Kidney epithelial cell (primary cell): Measurements from ENCODE around the gene AADAC. TPM values are rescaled to one million over a fixed set of nuclear protein-coding genes. Genes with fewer than 3 reads are reported as not detected.

Experiments
- DNase-seq: peaks from one replicate; pipeline ENCODE4 v3.0.0-alpha.2; 2010; ENCODE audit warnings: low read depth
- H3K27me3 ChIP-seq: 2 replicates; pipeline ENCODE4 v1.6.0; 2011; ENCODE audit warnings: low read length; ENCODE audit not compliant: control insufficient read depth, insufficient read depth
- H3K36me3 ChIP-seq: 2 replicates; pipeline ENCODE4 v1.5.1; 2011; ENCODE audit warnings: low read length; ENCODE audit not compliant: control insufficient read depth, insufficient read depth
- H3K4me3 ChIP-seq: 2 replicates; pipeline ENCODE4 v1.5.1; 2011; ENCODE audit warnings: low read depth, mild to moderate bottlenecking, control low read depth, low read length
- total RNA-seq: library from RNA; depleted of rRNA; stranded (reverse); fragments of >200 nt; gene quantifications from 2 replicates; pipeline ENCODE4 v1.2.3, GENCODE V29; 2015
- TF ChIP-seq, protein P1 (sequence below): IDR thresholded peaks from 2 replicates; pipeline ENCODE4 v1.5.1; 2011; ENCODE audit warnings: mild to moderate bottlenecking, moderate library complexity, low read length, control low read depth, inconsistent platforms; ENCODE audit not compliant: insufficient read depth, poor library complexity, severe bottlenecking

The AADAC gene
- total RNA-seq, 1 donor from 2014 or later: not detected

DNA sequence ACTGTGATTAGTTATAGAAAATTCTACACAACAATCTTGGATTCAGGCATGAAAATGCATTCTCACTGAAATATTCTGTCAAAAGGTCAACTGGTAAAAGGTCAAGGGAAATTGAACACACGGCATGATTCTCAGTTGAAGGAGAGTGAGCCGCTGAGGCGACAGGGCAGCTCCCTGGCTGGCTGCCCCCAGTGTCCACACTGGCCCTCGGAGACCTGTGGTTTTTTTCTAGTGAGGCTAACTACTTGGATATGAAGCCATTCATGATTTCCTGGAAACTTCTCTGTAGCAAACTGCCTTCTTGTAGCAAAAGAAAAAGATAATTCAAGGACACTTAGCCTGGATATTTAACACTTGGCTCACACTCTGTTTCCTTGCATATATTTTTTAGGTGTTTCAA is 43.0 kb upstream of the AADAC start:
- Histone ChIP-seq H3K4me3 (no peak overlapping the region), H3K27me3 (no peaks in the 10 kb centered on the region), H3K36me3 (no peaks in the 10 kb centered on the region)
- TF ChIP-seq, protein P1, sequence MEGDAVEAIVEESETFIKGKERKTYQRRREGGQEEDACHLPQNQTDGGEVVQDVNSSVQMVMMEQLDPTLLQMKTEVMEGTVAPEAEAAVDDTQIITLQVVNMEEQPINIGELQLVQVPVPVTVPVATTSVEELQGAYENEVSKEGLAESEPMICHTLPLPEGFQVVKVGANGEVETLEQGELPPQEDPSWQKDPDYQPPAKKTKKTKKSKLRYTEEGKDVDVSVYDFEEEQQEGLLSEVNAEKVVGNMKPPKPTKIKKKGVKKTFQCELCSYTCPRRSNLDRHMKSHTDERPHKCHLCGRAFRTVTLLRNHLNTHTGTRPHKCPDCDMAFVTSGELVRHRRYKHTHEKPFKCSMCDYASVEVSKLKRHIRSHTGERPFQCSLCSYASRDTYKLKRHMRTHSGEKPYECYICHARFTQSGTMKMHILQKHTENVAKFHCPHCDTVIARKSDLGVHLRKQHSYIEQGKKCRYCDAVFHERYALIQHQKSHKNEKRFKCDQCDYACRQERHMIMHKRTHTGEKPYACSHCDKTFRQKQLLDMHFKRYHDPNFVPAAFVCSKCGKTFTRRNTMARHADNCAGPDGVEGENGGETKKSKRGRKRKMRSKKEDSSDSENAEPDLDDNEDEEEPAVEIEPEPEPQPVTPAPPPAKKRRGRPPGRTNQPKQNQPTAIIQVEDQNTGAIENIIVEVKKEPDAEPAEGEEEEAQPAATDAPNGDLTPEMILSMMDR: no peak
- no peak for DNase-seq

DNA sequence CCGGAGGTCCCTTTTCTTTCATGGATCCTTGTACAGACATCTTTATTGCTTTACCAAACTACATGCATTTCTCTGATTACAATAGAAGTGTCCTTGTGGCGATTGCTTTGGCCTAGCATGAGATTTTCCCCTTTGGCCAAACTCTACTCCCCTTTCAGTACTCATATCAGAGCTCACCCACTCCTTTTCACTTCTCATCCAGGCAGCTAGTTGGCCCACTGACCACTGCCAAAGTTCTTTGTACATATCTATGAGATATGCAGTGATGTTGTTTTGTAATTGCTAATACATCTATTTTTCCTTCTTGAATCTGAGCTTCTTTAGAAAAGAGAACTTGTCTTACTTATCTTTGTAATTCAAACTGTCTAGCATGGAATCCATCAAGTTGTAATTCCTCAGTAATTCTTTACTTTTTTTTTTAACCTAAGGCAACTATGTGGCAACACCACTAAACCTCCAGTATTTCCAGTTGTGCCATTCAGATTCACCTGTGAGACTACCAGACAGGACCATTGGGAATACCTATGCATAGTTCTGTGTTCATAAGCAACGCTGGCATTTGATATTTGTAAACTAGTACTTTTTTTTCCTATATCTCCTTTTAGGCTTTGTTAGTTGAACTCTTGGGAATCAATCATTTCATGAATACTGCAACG is 41.0 kb upstream of the AADAC start:
- DNase-seq: no peak
- Histone ChIP-seq H3K27me3 (no peaks in the 10 kb centered on the region), H3K36me3 (no peaks in the 10 kb centered on the region), H3K4me3 (no peak overlapping the region)
- TF ChIP-seq, protein P1: no peak

DNA sequence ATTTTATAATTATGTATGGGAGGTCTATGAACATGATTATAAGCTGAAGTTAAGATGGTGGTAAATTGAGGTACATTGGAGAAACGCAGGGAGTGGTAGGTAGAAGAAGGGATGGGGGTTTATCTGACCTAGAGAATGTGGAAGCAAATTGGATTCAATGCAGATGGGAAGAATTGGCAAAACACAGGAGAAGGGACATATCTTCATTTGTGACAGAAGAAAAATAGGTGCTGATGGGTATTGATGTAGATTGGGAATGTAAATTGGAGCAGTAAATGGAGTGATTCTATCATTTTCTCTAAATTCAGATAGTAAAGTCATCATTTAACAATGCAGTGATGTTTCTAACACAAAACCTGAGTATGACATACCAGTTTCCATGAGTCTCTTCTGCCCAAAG is 39.7 kb upstream of the AADAC start:
- H3K27me3 ChIP-seq: no peaks in the 10 kb centered on the region
- H3K36me3 ChIP-seq: no peaks in the 10 kb centered on the region
- TF ChIP-seq, protein P1: no peak
- no peak overlapping the region for H3K4me3 ChIP-seq
- DNase-seq: no peak

DNA sequence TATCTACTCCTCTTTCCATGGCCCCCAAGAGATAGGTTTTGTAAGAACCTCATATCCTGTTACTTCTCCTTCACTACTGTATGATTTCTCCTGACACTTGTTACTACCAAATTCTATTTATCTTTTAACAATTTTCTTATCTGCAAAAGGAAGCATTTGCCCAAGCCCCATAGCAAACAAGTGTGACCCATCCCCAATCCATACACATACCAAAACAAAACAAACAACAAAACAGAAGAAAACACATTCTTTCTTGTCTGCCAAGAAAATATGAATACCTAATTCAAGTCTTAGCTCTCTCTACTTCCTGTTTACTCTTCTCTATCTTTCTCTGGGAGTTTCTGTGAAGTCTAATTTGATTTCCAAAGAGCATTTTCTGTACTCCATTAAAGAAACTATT is 39.0 kb upstream of the AADAC start:
- no peak for DNase-seq
- H3K4me3 ChIP-seq: no peak overlapping the region
- TF ChIP-seq, protein P1: no peak
- no peaks in the 10 kb centered on the region for H3K27me3 ChIP-seq
- H3K36me3 ChIP-seq: no peaks in the 10 kb centered on the region

DNA sequence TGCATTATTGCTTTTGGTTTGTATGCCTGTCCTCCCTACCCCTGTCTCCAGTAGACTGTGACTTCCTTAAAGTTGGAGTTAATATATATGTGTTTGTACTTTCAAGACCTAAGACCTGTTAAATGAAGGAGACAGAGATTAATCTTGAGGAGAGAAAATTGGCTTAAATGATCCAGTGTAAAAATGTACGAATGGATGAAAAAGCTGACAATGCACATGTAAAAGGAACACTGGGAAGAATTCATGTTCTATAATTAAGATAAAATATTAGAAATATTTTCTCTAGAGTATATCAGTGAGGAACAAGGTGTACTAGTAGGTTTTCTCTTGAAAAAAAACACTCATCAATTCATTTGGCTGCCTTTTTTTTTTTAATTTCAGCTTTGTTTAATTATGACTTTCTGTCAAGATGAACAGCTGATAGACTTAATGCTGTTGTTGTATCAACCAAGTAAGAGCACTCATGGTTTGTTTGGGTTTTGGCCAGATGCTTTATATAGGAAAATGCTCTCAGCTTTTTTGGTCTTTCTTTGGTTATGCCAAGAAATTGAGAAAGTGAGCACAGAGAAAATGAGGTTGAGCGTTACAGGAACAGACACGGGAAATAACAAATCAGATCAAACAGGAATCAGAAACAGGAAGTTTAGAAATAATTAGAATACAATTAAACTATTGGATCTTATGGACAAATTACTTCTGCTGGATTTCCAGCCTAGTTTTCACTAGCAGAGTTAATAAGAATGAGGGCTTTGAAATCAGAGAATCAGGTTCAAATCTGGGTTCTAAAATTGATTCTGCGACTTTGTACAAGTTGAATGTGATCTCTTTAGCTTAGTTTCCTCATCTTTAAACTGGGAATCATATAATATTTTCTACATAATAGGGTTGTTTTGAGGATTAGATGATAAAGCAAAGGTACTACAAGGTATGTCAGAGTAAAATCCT is 38.3 kb upstream of the AADAC start:
- no peak for DNase-seq
- TF ChIP-seq, protein P1: no peak
- H3K36me3 ChIP-seq: no peaks in the 10 kb centered on the region
- no peak overlapping the region for H3K4me3 ChIP-seq
- no peaks in the 10 kb centered on the region for H3K27me3 ChIP-seq
